ENCODE measurements around the gene ARV1.

Gene ARV1

DNA sequence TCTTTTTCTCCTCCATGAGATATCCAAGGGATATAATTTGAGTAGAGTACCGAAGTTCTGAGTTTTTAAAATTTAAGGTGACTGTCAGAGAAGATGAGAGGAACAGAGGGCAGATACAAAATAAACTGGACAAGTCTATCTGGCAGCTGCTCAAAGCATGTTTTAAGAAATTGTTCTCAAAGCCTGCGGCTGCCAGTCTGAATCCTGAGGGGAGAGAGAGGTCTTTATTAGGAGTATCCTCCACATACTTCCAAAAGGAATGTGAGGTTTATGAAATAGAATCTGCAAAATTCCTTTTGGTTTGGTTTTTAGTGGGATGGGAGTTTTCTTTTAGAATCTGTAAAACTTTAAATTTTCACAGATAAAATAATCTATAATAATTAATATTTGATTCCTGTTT lies 41.5 kb upstream of the ARV1 start:
- Histone ChIP-seq H3K4ac (ENCODE audit: low read depth in 1 of 2, low read length in 2 of 2) (no peak overlapping the region), H3K14ac (ENCODE audit: low read length in 2 of 2) (no peak overlapping the region), H2AK5ac (ENCODE audit: low read length, severe bottlenecking) (no peak overlapping the region), H3K4me1 (ENCODE audit: control insufficient read depth, insufficient read depth, low read depth, low read length) (no peaks in the 10 kb centered on the region), H3K9ac (ENCODE audit: low read length) (no peak overlapping the region), H3K4me2 (ENCODE audit: low read length, poor library complexity, severe bottlenecking) (no peak overlapping the region), H3K27me3 (ENCODE audit: control insufficient read depth in 1 of 2, insufficient read depth in 1 of 2, low read length in 2 of 2) (no peaks in the 10 kb centered on the region), H2BK12ac (ENCODE audit: low read length in 2 of 2) (no peak overlapping the region), H3K4me3 (ENCODE audit: insufficient read depth in 1 of 2, low read depth in 1 of 2, low read length in 2 of 2) (no peak overlapping the region), H3K36me3 (ENCODE audit: control insufficient read depth in 1 of 2, insufficient read depth in 2 of 2, low read depth in 1 of 2, low read length in 2 of 2) (peaks cover 0 to 3% of the 10 kb centered on the region in 2 experiments), H3K18ac (ENCODE audit: low read depth in 1 of 2, low read length in 2 of 2) (no peak overlapping the region), H2BK15ac (ENCODE audit: low read depth, poor library complexity, severe bottlenecking) (no peak overlapping the region), H3K79me1 (replicated peaks; ENCODE audit: low read length, poor library complexity, severe bottlenecking) (no peaks in the 10 kb centered on the region), H3K27ac (ENCODE audit: low read length, poor library complexity, severe bottlenecking) (no peak overlapping the region), H4K8ac (ENCODE audit: low read length) (no peak overlapping the region), H4K91ac (ENCODE audit: low read length) (no peak overlapping the region), H2AFZ (ENCODE audit: low read depth, low read length) (no peak overlapping the region), H2BK120ac (ENCODE audit: low read depth, low read length) (no peak overlapping the region), H3K9me3 (ENCODE audit: control insufficient read depth, low read length) (no peaks in the 10 kb centered on the region), H3K23ac (ENCODE audit: low read length in 2 of 2) (no peak overlapping the region), H2BK5ac (ENCODE audit: low read depth, low read length, poor library complexity, severe bottlenecking) (no peak overlapping the region)
- no peak for DNase-seq
- 92% methylated on average over 2 of the region's 2 CpGs for WGBS

DNA sequence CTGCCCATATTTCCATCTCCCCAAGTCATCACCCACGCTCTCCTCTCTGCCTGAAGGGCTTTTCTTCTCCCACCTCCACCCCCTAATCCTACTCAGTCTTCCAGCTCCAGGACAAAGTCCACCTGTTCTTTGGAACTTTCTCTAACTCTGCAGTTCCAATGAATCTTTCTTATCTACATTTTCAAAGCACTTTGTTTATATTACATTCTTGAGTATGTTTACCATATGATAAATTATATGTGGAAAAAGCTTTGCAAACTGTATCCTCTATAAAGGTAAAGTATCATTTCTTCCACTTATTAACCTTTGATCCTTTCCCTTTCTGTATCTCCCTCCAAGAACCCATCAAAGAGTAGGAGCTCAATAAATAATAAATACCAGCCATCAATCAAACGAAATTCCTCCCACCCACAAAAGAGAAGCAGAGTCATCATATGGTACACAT lies 39.9 kb upstream of the ARV1 start:
- Histone ChIP-seq H3K36me3 (ENCODE audit: control insufficient read depth in 1 of 2, insufficient read depth in 2 of 2, low read depth in 1 of 2, low read length in 2 of 2) (peaks cover 3 to 6% of the 10 kb centered on the region in 2 experiments), H3K27ac (ENCODE audit: low read length, poor library complexity, severe bottlenecking) (no peak overlapping the region), H3K4ac (ENCODE audit: low read depth in 1 of 2, low read length in 2 of 2) (no peak overlapping the region), H3K4me1 (ENCODE audit: control insufficient read depth, insufficient read depth, low read depth, low read length) (no peaks in the 10 kb centered on the region), H2BK120ac (ENCODE audit: low read depth, low read length) (no peak overlapping the region), H3K9me3 (ENCODE audit: control insufficient read depth, low read length) (no peaks in the 10 kb centered on the region), H2AFZ (ENCODE audit: low read depth, low read length) (no peak overlapping the region), H4K91ac (ENCODE audit: low read length) (no peak overlapping the region), H4K8ac (ENCODE audit: low read length) (no peak overlapping the region), H3K23ac (ENCODE audit: low read length in 2 of 2) (no peak overlapping the region), H3K27me3 (ENCODE audit: control insufficient read depth in 1 of 2, insufficient read depth in 1 of 2, low read length in 2 of 2) (no peaks in the 10 kb centered on the region), H3K9ac (ENCODE audit: low read length) (no peak overlapping the region), H3K4me3 (ENCODE audit: insufficient read depth in 1 of 2, low read depth in 1 of 2, low read length in 2 of 2) (no peak overlapping the region), H2BK5ac (ENCODE audit: low read depth, low read length, poor library complexity, severe bottlenecking) (no peak overlapping the region), H3K14ac (ENCODE audit: low read length in 2 of 2) (no peak overlapping the region), H3K4me2 (ENCODE audit: low read length, poor library complexity, severe bottlenecking) (no peak overlapping the region), H3K79me1 (replicated peaks; ENCODE audit: low read length, poor library complexity, severe bottlenecking) (no peaks in the 10 kb centered on the region), H3K18ac (ENCODE audit: low read depth in 1 of 2, low read length in 2 of 2) (no peak overlapping the region), H2BK15ac (ENCODE audit: low read depth, poor library complexity, severe bottlenecking) (no peak overlapping the region), H2AK5ac (ENCODE audit: low read length, severe bottlenecking) (no peak overlapping the region), H2BK12ac (ENCODE audit: low read length in 2 of 2) (no peak overlapping the region)
- DNase-seq = no peak
- WGBS = 89% methylated on average over 2 of the region's 2 CpGs

DNA sequence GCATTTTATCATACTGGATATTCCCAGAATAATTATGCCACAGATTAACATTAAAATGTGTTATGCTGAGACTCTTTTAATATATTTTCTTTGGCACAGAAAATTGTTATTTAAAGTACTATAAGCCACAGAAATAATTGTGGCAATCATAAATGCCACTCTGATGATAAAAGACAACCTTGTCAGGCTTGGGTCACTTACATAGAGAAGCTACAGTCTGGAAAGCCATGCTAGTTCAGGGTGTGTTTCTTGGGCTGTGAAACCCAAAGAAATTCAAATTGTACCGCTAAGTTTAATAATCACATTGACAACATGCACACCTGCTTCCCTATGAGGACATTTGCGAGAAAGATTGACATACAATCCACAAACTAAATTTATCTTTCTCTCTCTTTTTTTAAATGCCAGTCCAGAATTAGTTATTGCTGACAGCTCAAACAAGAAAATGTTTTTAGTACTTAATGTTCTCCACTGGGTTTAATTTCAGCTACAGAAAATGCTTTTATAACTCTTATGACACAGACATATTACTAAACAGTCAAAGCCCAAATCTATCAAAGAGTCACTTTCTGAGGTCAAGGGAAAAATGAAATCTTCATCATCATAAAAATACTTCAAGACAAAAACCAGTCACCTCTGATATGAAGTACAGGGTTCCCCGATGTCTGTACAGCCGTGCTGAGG lies 38.9 kb upstream of the ARV1 start:
- no peak overlapping the region for H3K23ac ChIP-seq (ENCODE audit: low read length in 2 of 2)
- H2BK12ac ChIP-seq (ENCODE audit: low read length in 2 of 2) = no peak overlapping the region
- no peak overlapping the region for H2BK120ac ChIP-seq (ENCODE audit: low read depth, low read length)
- no peak overlapping the region for H4K91ac ChIP-seq (ENCODE audit: low read length)
- H2AFZ ChIP-seq (ENCODE audit: low read depth, low read length) = no peak overlapping the region
- H3K18ac ChIP-seq (ENCODE audit: low read depth in 1 of 2, low read length in 2 of 2) = no peak overlapping the region
- no peaks in the 10 kb centered on the region for H3K79me1 ChIP-seq (replicated peaks; ENCODE audit: low read length, poor library complexity, severe bottlenecking)
- H2BK15ac ChIP-seq (ENCODE audit: low read depth, poor library complexity, severe bottlenecking) = no peak overlapping the region
- no peak overlapping the region for H2AK5ac ChIP-seq (ENCODE audit: low read length, severe bottlenecking)
- no peak for DNase-seq
- H3K27me3 ChIP-seq (ENCODE audit: control insufficient read depth in 1 of 2, insufficient read depth in 1 of 2, low read length in 2 of 2) = no peaks in the 10 kb centered on the region
- H3K4ac ChIP-seq (ENCODE audit: low read depth in 1 of 2, low read length in 2 of 2) = no peak overlapping the region
- 96% methylated on average over 4 of the region's 4 CpGs for WGBS
- no peaks in the 10 kb centered on the region for H3K4me1 ChIP-seq (ENCODE audit: control insufficient read depth, insufficient read depth, low read depth, low read length)
- no peaks in the 10 kb centered on the region for H3K9me3 ChIP-seq (ENCODE audit: control insufficient read depth, low read length)
- no peak overlapping the region for H3K27ac ChIP-seq (ENCODE audit: low read length, poor library complexity, severe bottlenecking)
- H2BK5ac ChIP-seq (ENCODE audit: low read depth, low read length, poor library complexity, severe bottlenecking) = no peak overlapping the region
- no peak overlapping the region for H3K9ac ChIP-seq (ENCODE audit: low read length)
- no peak overlapping the region for H3K4me2 ChIP-seq (ENCODE audit: low read length, poor library complexity, severe bottlenecking)
- no peak overlapping the region for H4K8ac ChIP-seq (ENCODE audit: low read length)
- H3K36me3 ChIP-seq (ENCODE audit: control insufficient read depth in 1 of 2, insufficient read depth in 2 of 2, low read depth in 1 of 2, low read length in 2 of 2) = peaks cover 3 to 7% of the 10 kb centered on the region in 2 experiments
- no peak overlapping the region for H3K14ac ChIP-seq (ENCODE audit: low read length in 2 of 2)
- no peak overlapping the region for H3K4me3 ChIP-seq (ENCODE audit: insufficient read depth in 1 of 2, low read depth in 1 of 2, low read length in 2 of 2)

DNA sequence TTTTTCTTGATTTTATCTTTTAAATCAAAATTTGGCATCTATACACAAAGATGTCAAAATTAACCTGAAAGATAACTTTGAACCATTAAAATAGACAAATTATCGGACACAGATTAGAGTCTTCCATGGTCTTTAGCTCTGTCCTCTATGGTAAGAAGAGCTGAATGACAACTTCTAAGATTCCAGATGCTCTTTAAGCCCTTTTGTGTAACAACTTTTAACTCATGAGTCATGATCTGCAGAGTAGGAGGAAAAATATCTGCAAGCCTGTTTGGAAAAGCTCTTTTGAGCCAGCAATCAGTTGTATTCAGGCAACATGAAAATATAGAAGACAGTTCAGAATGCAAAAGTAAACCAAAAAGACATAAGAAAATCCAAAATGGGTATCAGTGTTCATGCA lies 38.0 kb upstream of the ARV1 start:
- Histone ChIP-seq H2BK15ac (ENCODE audit: low read depth, poor library complexity, severe bottlenecking) (no peak overlapping the region), H2BK5ac (ENCODE audit: low read depth, low read length, poor library complexity, severe bottlenecking) (no peak overlapping the region), H3K79me1 (replicated peaks; ENCODE audit: low read length, poor library complexity, severe bottlenecking) (no peaks in the 10 kb centered on the region), H3K23ac (ENCODE audit: low read length in 2 of 2) (no peak overlapping the region), H3K9ac (ENCODE audit: low read length) (no peak overlapping the region), H3K4ac (ENCODE audit: low read depth in 1 of 2, low read length in 2 of 2) (no peak overlapping the region), H4K8ac (ENCODE audit: low read length) (no peak overlapping the region), H2AFZ (ENCODE audit: low read depth, low read length) (no peak overlapping the region), H3K27ac (ENCODE audit: low read length, poor library complexity, severe bottlenecking) (no peak overlapping the region), H3K14ac (ENCODE audit: low read length in 2 of 2) (no peak overlapping the region), H3K4me3 (ENCODE audit: insufficient read depth in 1 of 2, low read depth in 1 of 2, low read length in 2 of 2) (no peak overlapping the region), H4K91ac (ENCODE audit: low read length) (no peak overlapping the region), H3K4me2 (ENCODE audit: low read length, poor library complexity, severe bottlenecking) (no peak overlapping the region), H2BK120ac (ENCODE audit: low read depth, low read length) (no peak overlapping the region), H3K36me3 (ENCODE audit: control insufficient read depth in 1 of 2, insufficient read depth in 2 of 2, low read depth in 1 of 2, low read length in 2 of 2) (peaks cover 2 to 12% of the 10 kb centered on the region in 2 experiments), H3K4me1 (ENCODE audit: control insufficient read depth, insufficient read depth, low read depth, low read length) (no peaks in the 10 kb centered on the region), H3K27me3 (ENCODE audit: control insufficient read depth in 1 of 2, insufficient read depth in 1 of 2, low read length in 2 of 2) (no peaks in the 10 kb centered on the region), H3K18ac (ENCODE audit: low read depth in 1 of 2, low read length in 2 of 2) (no peak overlapping the region), H3K9me3 (ENCODE audit: control insufficient read depth, low read length) (no peaks in the 10 kb centered on the region), H2BK12ac (ENCODE audit: low read length in 2 of 2) (no peak overlapping the region), H2AK5ac (ENCODE audit: low read length, severe bottlenecking) (no peak overlapping the region)
- peak; percentile 35 for DNase-seq
- 92% methylated on average over 1 of the region's 1 CpG for WGBS
